MM.1S (cell line): Measurements from ENCODE around the gene UPP1.

ENCODE experiments used
- DNase-seq: peaks from one replicate; pipeline ENCODE4 v3.0.0-alpha.2; 2015
- H2AFZ ChIP-seq: fragments of 300-600 bp; sonication (generic); 2 replicates; pipeline ENCODE4 v1.6.0; 2016; ENCODE audit warnings: antibody characterized with exemption, low read length
- H3F3A ChIP-seq: fragments of 300-600 bp; sonication (generic); 2 replicates; pipeline ENCODE4 v1.6.1; 2016; ENCODE audit warnings: mild to moderate bottlenecking, antibody characterized with exemption, low read length, moderate library complexity, mixed read lengths; ENCODE audit not compliant: insufficient read depth
- H3K27ac ChIP-seq: fragments of 300-600 bp; sonication (generic); 2 replicates; pipeline ENCODE4 v1.5.1; 2016; ENCODE audit warnings: mild to moderate bottlenecking, low read length
- H3K27me3 ChIP-seq: fragments of 300-600 bp; sonication (generic); replicated peaks from 2 replicates; pipeline ENCODE4 v1.6.0; 2016; ENCODE audit warnings: low read length; ENCODE audit not compliant: insufficient read depth
- H3K36me3 ChIP-seq: fragments of 300-600 bp; sonication (generic); replicated peaks from 2 replicates; pipeline ENCODE4 v1.6.1; 2016; ENCODE audit warnings: mild to moderate bottlenecking, low read length, mixed read lengths; ENCODE audit not compliant: insufficient read depth
- H3K4me1 ChIP-seq: fragments of 300-600 bp; sonication (generic); 2 replicates; pipeline ENCODE4 v1.6.1; 2016; ENCODE audit warnings: low read length, mixed read lengths
- H3K4me2 ChIP-seq: fragments of 300-600 bp; sonication (generic); 2 replicates; pipeline ENCODE4 v1.6.0; 2016; ENCODE audit warnings: low read depth, low read length
- H3K4me3 ChIP-seq: fragments of 300-600 bp; sonication (generic); 2 replicates; pipeline ENCODE4 v1.5.1; 2016; ENCODE audit warnings: low read length, mixed read lengths
- H3K79me2 ChIP-seq: fragments of 300-600 bp; sonication (generic); 2 replicates; pipeline ENCODE4 v1.6.1; 2016; ENCODE audit warnings: mixed run types, low read length, mixed read lengths
- H3K9ac ChIP-seq: fragments of 300-600 bp; sonication (generic); 2 replicates; pipeline ENCODE4 v1.6.1; 2016; ENCODE audit warnings: low read length, mixed read lengths
- H3K9me2 ChIP-seq: fragments of 300-600 bp; sonication (generic); replicated peaks from 2 replicates; pipeline ENCODE4 v1.6.1; 2016; ENCODE audit warnings: mild to moderate bottlenecking, low read length, mixed read lengths; ENCODE audit not compliant: insufficient read depth
- H3K9me3 ChIP-seq: fragments of 300-600 bp; sonication (generic); replicated peaks from 2 replicates; pipeline ENCODE4 v1.6.1; 2016; ENCODE audit warnings: mild to moderate bottlenecking, low read length, mixed read lengths; ENCODE audit not compliant: insufficient read depth
- H4K20me1 ChIP-seq: fragments of 300-600 bp; sonication (generic); 2 replicates; pipeline ENCODE4 v1.6.1; 2016; ENCODE audit warnings: mild to moderate bottlenecking, low read length, moderate library complexity, mixed read lengths; ENCODE audit not compliant: insufficient read depth
- CTCF ChIP-seq: fragments of 300-600 bp; sonication (generic); IDR thresholded peaks from 2 replicates; pipeline ENCODE4 v1.5.1; 2016; ENCODE audit warnings: antibody characterized with exemption, low read length, mixed read lengths
- EZH2 ChIP-seq: fragments of 300-600 bp; sonication (generic); optimal IDR thresholded peaks from 2 replicates; pipeline ENCODE3; 2017; ENCODE audit warnings: low read depth, mild to moderate bottlenecking, antibody characterized with exemption, low read length, mixed read lengths
- EZH2phosphoT487 ChIP-seq: fragments of 300-600 bp; sonication (generic); IDR thresholded peaks from 2 replicates; pipeline ENCODE4 v1.6.1; 2018; ENCODE audit warnings: antibody characterized with exemption, low read length

The UPP1 gene

GRCh38 chr7:48139459-48139858 is 50.4 kb downstream of the UPP1 start:
- Histone ChIP-seq H3K4me1 (peaks cover 5% of the 10 kb centered on the region; the same call in 1 of the 2 replicates), H2AFZ (peak overlapping the region; percentile 87; the same call in 1 of the 2 replicates), H3K9ac (no peak overlapping the region), H3K36me3 (no peaks in the 10 kb centered on the region), H3K4me3 (no peak overlapping the region), H3K27ac (no peak overlapping the region), H3F3A (no peaks in the 10 kb centered on the region), H4K20me1 (no peaks in the 10 kb centered on the region), H3K27me3 (no peaks in the 10 kb centered on the region), H3K9me3 (no peaks in the 10 kb centered on the region), H3K79me2 (no peaks in the 10 kb centered on the region), H3K9me2 (no peaks in the 10 kb centered on the region), H3K4me2 (peak overlapping the region; percentile 71; the same call in 1 of the 2 replicates)
- DNase-seq = peak; percentile 17
- TF ChIP-seq CTCF (peak; percentile 40), EZH2 (no peak)

GRCh38 chr7:48140001-48140681 is 51.1 kb downstream of the UPP1 start:
- Histone ChIP-seq H3K9ac (peak overlapping the region; percentile 21; the same call in 1 of the 2 replicates), H4K20me1 (no peaks in the 10 kb centered on the region), H3K9me2 (no peaks in the 10 kb centered on the region), H3K9me3 (no peaks in the 10 kb centered on the region), H3K4me3 (peak overlapping the region; percentile 38), H3K79me2 (no peaks in the 10 kb centered on the region), H3K4me2 (peak overlapping the region; percentile 71), H3F3A (no peaks in the 10 kb centered on the region), H3K4me1 (peaks cover 5% of the 10 kb centered on the region; the same call in 1 of the 2 replicates), H3K27me3 (no peaks in the 10 kb centered on the region), H2AFZ (peak overlapping the region; percentile 87), H3K36me3 (no peaks in the 10 kb centered on the region), H3K27ac (peak overlapping the region; percentile 6; the same call in 1 of the 2 replicates)
- DNase-seq = peak; percentile 34
- no peak for TF ChIP-seq EZH2
- TF ChIP-seq CTCF = no peak
- no peak for TF ChIP-seq EZH2phosphoT487

GRCh38 chr7:48141521-48141920 is 52.5 kb downstream of the UPP1 start:
- no peak overlapping the region for H3K9ac ChIP-seq
- no peak for TF ChIP-seq CTCF
- no peak for TF ChIP-seq EZH2
- TF ChIP-seq EZH2phosphoT487 = no peak
- no peak overlapping the region for H2AFZ ChIP-seq
- H3K4me1 ChIP-seq = peaks cover 5% of the 10 kb centered on the region; the same call in 1 of the 2 replicates
- no peaks in the 10 kb centered on the region for H3K27me3 ChIP-seq
- H3K4me2 ChIP-seq = no peak overlapping the region
- no peaks in the 10 kb centered on the region for H3K9me3 ChIP-seq
- H3K27ac ChIP-seq = no peak overlapping the region
- no peaks in the 10 kb centered on the region for H3K9me2 ChIP-seq
- DNase-seq = no peak
- no peaks in the 10 kb centered on the region for H3K36me3 ChIP-seq
- H3F3A ChIP-seq = no peaks in the 10 kb centered on the region
- no peaks in the 10 kb centered on the region for H4K20me1 ChIP-seq
- no peak overlapping the region for H3K4me3 ChIP-seq
- H3K79me2 ChIP-seq = no peaks in the 10 kb centered on the region
